Esophagus mucosa (tissue), 1 donor: ENCODE measurements around the gene TMEM50B. TPM values are rescaled to one million over a fixed set of nuclear protein-coding genes. Genes with fewer than 3 reads are reported as not detected.
"Not testable (repeated sequence)": the region's sequence is repeated elsewhere in the genome, so short reads cannot be mapped to it uniquely, and the experiment has no call there.

Experiments used
- ATAC-seq: fragments of 200-7000 bp; cut with Tn5 transposase; one replicate; pipeline ENCODE4 v1.9.1; 2020
- total RNA-seq: library from RNA; stranded (reverse); gene quantifications from one replicate; pipeline ENCODE4 v1.2.4, GENCODE V29; 2023
- donor health status: DM: yes; HTN: yes; CAD: no.

The TMEM50B gene
- total RNA-seq, 1 donor from 2014 or later: 15.1 TPM

DNA sequence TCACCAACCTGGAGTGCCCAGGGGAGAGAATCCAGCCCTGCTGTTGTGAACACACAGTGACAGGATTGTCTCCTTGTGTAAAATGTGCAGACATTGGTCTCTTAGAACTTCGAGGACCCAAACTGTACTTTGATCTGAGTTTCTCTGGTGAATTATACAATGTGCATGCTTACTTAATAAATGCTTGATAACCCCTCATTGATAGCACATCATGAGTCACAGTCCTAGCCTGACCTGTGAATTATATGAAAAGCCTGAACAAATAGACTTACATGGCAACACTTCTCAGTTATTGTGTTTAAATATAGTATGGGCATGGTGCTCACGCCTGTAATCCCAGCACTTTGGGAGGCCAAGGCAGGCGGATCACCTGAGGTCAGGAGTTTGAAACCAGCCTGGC lies 53.9 kb downstream of the TMEM50B start:
- no peak for ATAC-seq

DNA sequence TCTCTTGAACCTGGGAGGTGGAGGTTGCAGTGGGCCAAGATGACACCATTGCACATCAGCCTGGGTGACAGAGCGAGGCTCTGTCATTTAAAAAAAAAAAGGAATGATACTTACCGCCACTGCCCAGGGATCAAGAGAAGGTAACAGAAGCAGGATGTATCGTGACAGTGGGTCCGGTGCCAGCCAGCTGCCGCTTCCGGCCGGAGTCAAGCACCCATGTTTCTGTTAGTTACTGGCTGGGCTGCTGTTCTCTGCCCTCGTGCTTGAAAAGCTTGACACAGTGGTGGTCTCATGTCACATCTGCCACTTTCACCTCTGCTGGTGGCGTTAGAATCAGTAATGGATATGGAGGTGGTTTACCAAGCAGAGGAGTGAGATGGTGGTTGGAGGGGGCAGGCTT lies 55.6 kb downstream of the TMEM50B start:
- no peak for ATAC-seq

DNA sequence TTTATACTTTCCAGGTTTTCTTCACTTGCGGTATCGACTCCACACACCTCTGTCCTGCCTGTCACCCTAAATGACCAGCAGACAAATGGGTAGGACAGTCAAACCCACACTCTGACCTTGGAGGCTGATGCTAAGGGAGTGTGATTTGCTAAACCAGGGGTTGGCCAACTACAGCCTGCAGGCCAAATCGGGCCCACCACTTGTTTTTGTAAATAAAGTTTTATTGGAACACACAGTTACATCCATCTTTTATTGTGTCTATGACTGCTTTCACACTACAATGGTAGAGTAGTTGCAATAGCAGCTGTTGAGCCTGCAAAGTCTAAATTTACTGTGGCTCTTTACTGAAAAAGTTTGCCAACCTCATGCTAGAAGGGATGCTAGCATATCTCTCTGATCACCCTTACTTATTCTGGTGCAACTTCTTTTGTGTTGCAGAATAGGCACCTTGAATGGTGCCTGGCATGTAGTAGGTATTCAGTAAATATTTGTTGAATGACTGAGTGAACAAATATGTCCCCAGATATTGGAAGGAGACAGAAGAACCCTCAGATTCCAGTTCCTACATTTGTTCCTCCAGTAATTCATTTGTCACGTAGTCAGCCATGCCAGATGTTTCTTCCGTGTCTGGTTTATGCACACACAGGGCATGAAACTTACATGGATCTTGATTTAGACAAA lies 57.9 kb downstream of the TMEM50B start:
- no peak for ATAC-seq

DNA sequence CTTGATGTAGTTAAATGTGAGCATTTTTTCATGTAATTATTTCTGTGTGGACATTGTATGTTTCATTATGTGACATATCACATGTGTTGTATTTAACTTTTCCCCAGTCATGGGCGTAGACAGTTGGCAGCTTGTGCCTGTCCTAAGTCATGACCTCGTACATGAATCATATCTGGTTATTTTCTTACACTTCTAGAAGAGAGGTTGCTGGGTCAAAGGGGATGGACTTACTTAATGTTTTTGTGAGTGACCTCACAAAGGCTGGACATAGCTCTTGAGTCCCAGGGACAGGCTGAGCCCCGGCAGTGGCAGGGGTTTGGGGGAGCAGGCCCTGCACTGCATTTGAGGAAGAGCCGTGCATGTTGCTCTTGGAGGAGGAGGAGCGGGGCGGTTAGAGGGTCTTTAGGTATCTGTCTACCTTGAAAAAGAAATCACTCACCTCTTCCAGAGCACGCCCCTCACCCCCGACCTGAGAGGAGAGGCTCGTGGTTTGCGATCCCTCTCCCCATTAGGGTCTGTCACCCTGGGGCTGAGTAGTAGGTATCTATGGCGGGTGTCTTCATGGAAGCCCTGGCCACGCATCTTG lies 60.1 kb downstream of the TMEM50B start:
- ATAC-seq: peak; percentile 73

DNA sequence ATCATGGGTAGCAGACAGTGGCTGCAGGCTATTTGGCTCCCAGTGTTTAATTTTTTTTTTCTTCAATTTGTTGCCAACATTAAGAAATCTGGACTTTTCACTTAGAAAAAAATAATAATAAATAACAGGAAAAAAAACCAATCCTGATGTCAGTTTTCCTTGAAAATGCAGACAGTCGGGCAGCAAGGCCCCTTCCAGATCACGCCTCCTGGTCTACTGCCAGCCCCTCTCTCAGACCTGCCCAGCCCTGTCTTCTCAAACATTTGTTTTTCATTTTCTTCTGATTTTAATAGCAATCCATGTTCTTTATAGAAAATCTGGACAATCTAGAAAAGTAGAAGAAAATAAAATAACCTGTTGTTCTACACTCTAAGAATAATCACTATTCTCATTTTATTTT lies 61.1 kb downstream of the TMEM50B start:
- ATAC-seq: no peak

DNA sequence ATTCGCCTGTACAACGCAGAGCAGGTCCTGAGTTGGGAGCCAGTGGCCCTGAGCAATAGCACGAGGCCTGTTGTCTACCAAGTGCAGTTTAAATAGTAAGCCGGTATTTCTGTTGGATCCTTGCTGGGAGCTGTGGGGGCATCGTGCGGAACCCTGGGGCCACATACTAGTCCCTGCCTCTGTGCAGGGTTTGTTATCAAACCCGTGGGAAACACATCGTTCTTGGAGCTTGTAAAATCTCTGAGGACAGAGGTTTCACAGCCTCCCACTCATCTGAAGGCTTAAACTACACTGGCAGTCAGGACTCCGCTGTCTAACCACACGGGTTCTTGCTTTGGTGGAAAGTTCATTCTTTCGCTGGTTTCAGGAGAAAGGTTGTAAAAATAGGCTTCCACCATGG lies 64.8 kb downstream of the TMEM50B start:
- ATAC-seq: no peak

DNA sequence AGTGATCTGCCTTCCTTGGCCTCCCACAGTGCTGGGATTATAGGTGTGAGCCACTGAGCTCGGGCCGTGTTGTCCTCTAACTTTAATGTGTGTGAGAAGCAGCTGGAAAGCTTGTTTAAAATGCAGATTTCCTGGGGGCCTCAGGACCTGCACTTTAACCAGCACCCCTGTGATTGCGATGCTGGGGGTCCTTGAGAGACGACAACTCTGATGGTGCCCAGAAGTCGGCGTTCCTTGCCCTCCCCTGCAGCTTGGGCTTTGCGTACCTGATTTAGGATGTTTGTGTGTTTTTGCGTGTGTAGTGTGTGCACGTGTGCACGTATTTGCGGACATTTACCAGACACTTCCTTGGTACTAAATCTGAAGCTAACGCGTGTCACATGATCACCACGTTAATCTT lies 65.7 kb downstream of the TMEM50B start:
- ATAC-seq: no peak

DNA sequence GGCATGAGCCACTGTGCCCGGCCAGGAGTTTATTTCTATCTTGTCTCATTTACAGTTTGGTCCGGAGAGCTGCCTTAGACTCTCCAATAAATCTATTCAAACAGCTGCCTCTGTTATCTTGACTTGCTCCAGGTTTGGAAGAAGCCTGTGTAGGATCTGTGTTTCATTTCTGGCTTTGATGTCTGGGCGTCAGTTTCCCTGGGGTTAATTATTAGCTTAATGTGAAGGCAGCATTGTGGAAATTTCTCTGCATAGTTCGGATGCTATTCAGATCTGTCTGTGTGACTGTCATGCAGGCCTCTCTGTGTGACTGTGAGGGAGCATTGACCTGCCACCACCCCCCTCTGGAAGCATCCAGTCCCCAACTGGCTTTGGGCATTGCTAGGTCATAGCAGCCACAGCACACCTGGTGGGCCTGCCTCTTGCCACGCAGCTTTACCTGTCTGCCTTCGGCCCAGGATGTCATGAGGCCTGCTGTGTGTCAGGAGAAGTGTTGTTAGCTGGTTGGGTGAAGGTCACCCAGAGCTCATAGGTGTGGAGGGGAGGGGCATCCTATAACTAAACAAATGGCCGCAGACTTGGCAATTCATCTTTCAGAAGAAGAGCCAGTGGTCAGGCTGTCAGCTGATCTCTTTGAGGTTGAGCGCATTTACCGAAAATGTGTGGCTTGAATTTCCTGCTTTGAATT lies 66.8 kb downstream of the TMEM50B start:
- peak; percentile 3 for ATAC-seq

DNA sequence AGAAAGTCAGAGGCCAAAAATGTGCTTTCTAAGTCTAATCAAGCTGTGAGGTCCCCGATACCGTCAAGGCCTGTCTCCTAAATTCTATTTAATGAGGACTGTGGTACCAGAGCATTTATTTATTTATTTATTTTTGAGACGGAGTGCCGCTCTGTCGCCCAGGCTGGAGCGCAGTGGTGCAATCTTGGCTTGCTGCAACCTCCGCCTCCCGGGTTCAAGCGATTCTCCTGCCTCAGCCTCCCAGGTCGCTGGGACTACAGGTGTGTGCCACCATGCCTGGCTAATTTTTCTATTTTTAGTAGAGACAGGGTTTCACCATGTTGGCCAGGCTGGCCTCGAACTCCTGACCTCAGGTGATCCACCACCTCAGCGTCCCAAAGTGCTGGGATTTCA lies 67.3 kb downstream of the TMEM50B start:
- ATAC-seq: not testable (repeated sequence)

DNA sequence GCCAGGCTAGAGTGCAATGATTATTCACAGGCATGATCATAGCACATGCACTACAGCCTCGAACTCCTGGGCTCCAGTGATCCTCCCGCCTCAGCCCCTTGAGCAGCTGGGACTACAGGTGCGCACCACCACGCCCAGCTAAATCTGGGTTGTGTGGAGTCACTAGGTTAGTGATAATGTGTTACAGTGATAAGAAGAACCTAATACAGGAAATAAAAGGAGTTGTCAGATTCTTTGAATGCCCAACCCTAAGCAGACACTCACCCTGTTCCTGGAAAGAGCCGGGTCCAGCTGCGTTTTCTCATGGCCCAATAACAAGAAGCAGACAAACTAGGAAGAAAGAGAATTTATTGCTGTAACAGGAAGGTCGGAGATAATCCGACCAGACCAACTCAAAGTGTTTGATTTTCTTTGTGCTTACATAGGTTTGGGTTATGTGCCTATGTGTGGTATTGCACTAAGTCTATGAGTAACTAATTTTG lies 67.8 kb downstream of the TMEM50B start:
- ATAC-seq: peak; percentile 51

DNA sequence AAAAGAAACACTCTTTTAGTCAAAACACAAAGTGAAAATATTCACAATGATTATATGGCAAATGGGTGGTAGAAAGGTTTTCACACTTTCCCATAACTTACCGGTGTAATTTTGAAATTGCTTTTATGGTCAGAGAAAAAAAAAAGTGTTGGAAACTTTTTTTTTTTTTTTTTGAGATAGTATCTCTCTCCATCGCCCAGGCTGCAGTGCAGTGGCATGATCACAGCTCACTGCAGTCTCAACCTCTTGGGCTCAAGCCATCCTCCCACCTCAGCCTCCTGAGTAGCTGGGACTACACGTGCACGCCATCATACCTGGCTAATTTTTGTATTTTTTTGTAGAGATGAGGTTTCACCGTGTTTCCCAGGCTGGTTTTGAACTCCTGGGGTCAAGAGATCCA lies 73.3 kb downstream of the TMEM50B start:
- ATAC-seq: no peak

DNA sequence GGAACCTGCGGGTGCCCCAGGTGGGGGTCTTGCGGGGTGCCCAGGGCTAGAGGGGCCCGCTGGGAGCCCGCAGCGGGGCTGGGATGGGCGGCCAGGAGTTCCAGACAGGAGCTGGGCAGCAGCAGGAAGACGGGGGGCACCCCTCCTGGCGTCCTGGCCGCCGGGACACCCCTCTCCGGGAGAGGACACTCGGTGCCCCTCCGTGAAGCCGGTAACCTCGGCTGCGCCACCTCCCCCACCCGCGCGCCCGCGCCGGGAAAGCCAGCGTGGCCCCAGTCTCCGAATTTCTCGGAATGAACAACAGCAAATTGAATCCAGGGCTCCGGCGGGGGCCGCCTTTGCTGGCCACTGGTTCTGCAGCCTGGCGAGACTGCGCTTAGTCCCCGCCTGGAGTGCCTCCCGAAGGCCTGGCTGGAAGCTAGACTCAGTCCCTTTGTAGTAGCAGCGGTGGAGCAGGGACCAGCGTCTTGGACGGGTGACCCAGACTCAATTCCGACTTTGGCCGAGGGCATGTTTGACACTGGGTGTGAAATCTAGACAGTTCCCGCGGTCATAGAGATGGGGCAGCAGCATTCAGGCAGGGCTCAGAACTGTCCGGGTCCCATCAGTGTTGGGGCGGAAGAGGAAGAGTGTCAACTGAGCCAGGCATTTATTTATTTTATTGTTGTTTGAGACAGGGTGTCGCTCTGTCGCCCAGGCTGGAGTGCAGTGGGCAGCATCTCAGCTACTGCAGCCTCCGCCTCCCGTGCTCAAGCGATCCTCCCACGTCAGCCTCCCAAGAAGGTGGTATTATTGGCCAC lies 75.8 kb downstream of the TMEM50B start:
- ATAC-seq: peak; percentile 26

DNA sequence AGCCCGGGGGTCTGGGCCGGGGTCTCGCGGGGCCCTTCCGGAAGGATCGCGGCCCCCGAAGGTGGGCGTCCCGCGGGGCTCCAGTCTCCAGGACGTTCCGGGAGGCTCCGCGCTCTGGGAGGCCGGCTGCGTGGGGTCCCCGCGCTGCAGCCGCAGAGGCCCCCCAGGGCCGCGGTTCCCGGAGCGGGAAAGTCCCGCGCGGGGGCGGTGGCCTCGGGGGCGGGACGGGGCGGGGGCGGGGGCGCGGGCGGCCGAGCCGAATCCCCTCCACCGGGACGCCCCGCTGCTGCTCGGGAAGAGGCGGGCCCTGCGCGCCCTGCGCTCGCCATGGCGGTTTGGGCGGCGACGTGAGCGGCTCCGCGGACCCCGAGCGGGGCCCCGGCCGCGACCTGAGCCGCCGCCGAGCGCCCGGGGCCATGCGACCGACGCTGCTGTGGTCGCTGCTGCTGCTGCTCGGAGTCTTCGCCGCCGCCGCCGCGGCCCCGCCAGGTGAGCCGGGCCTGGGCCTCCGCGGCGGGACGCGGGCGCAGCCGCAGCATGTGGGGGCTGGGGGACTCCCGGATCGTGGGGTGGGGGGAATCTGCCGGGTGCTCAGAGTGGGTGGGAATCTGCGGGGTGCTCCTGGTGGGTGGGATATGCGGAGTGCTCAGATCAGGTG lies 76.5 kb downstream of the TMEM50B start, which contains the start of gene IFNGR2:
Gene IFNGR2 (plus strand): TSS at position 286 of the 658 bp plus-strand sequence. CDS start 131 bp downstream, at position 417.
- peak; percentile 32 for ATAC-seq

DNA sequence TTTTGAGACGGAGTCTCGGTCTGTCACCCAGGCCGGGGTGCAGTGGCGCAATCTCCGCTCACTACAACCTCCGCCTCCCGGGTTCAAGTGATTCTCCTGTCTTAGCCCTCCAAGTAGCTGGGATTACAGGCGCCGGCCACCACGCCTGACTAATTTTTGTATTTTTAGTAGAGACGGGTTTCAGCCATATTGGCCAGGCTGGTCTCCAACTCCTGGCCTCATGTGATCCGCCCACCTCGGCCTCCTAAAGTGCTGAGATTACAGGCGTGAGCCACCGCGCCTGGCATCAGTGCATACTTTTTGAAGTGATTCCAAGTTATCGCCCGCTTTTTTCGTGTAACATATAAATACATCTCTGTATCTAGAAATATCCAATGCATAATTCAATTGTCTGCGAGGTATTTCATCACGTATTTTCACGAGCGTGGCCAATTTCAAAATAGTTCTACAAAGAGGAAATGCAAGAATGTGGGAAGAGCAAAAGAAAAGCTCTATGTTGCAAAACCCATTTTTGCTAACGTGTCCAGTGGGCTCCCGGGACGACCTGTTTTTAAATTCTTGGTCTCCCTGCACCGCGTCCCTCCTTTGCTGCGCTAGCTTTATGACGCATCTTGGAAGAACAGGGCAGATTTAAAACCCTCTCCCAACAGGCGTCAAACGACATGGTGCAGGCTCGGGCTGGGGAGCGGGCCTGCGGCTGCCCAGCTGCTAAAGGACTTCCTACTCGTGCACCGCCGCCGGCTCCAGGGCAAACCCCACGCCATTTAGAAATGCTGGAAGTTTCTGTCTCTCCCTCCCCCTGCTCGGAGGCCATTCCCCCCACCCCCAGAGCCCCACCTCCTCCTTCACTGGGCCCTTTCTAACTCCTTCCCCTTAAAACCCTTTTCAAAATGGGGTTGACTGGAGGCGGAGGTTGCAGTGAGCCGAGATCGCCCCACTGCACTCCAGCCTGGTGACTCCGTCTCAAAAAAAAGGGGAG lies 77.5 kb downstream of the TMEM50B start:
- peak; percentile 48 for ATAC-seq

DNA sequence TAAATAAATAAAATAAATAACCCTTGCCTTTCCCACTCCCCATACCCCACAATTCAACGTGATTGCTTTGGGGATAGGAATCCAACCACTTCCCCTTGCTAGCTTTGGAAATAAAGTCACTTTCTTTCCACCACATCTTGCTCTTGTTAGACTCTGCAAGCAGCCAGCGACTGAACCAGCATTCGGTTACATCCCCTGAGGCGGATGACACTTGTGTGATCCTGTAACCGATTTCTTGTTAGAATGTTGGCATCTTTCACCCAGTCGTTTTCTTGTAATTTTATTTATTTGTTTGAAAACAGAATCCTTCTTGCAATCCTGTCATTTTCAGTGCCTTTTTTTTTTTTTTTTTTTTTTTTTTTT lies 78.2 kb downstream of the TMEM50B start:
- ATAC-seq: no peak

Other genes with a start within 250 kb of the TMEM50B start
- gene IL10RB, start 213.6 kb downstream of the TMEM50B start, total RNA-seq: 27.5 TPM
- 15.5 TPM for gene IFNAR1, start 155.0 kb downstream of the TMEM50B start, total RNA-seq
- gene IFNGR2, start 76.6 kb downstream of the TMEM50B start, total RNA-seq: 86.8 TPM
- 0.52 TPM for gene DNAJC28, start 11.7 kb upstream of the TMEM50B start, total RNA-seq
- 61.3 TPM for gene GART, start 62.1 kb upstream of the TMEM50B start, total RNA-seq
- 129 TPM for gene SON, start 63.1 kb upstream of the TMEM50B start, total RNA-seq
- gene DONSON, start 108.7 kb upstream of the TMEM50B start, total RNA-seq: 8.2 TPM
- gene CRYZL1, start 161.8 kb upstream of the TMEM50B start, total RNA-seq: 17.4 TPM
- gene ITSN1, start 162.5 kb upstream of the TMEM50B start, total RNA-seq: 9.8 TPM